ENCODE data around the gene PDHB. TPM values are rescaled to one million over a fixed set of nuclear protein-coding genes. Genes with fewer than 3 reads are reported as not detected.

The PDHB gene
- polyA plus RNA-seq, 2 donors: 59.0 to 82.0 TPM

- WGBS, 2 donors: 58 to 66% methylated on average over 3 of the region's 3 CpGs
- H3K4me1 ChIP-seq (ENCODE audit: control insufficient read depth in 2 of 2, insufficient read depth in 2 of 2, low read length in 1 of 2): no peaks in the 10 kb centered on the region
These were observed 42.3 kb downstream of the PDHB start for GRCh38 chr3:58391156-58391865.

GRCh38 chr3:58388550-58389091, 45.0 kb downstream of the PDHB start:
- Histone ChIP-seq H3K36me3 (ENCODE audit: control insufficient read depth in 2 of 2, insufficient read depth in 2 of 2, low read length in 1 of 2) (no peaks in the 10 kb centered on the region), H3K27ac (ENCODE audit: low read depth in 2 of 2, low read length in 1 of 2) (no peak overlapping the region), H3K4me1 (ENCODE audit: control insufficient read depth in 2 of 2, insufficient read depth in 2 of 2, low read length in 1 of 2) (no peaks in the 10 kb centered on the region), H3K27me3 (ENCODE audit: control insufficient read depth in 1 of 2, insufficient read depth in 2 of 2, low read length in 2 of 2) (no peaks in the 10 kb centered on the region), H3K4me3 (ENCODE audit: low read depth in 1 of 2, low read length in 2 of 2) (no peak overlapping the region), H3K9me3 (ENCODE audit: control insufficient read depth in 2 of 2, insufficient read depth in 1 of 2, low read depth in 1 of 2, low read length in 1 of 2) (no peaks in the 10 kb centered on the region)

More at GRCh38 chr3:58391156-58391865, 42.3 kb downstream of the PDHB start:
- peak overlapping the region in 1 of 2 donors; percentile 26 for H3K27ac ChIP-seq (ENCODE audit: low read depth in 2 of 2, low read length in 1 of 2)
- peaks cover 0 to 3% of the 10 kb centered on the region in 2 donors for H3K36me3 ChIP-seq (ENCODE audit: control insufficient read depth in 2 of 2, insufficient read depth in 2 of 2, low read length in 1 of 2)
- no peaks in the 10 kb centered on the region for H3K27me3 ChIP-seq (ENCODE audit: control insufficient read depth in 1 of 2, insufficient read depth in 2 of 2, low read length in 2 of 2)
- H3K4me3 ChIP-seq (ENCODE audit: low read depth in 1 of 2, low read length in 2 of 2): no peak overlapping the region
- no peaks in the 10 kb centered on the region for H3K9me3 ChIP-seq (ENCODE audit: control insufficient read depth in 2 of 2, insufficient read depth in 1 of 2, low read depth in 1 of 2, low read length in 1 of 2)

- WGBS, 2 donors: 71 to 75% methylated on average over 6 of the region's 6 CpGs
- Histone ChIP-seq H3K4me3 (ENCODE audit: low read depth in 1 of 2, low read length in 2 of 2) (no peak overlapping the region), H3K27ac (ENCODE audit: low read depth in 2 of 2, low read length in 1 of 2) (peak overlapping the region; percentile 16 to 29), H3K4me1 (ENCODE audit: control insufficient read depth in 2 of 2, insufficient read depth in 2 of 2, low read length in 1 of 2) (no peaks in the 10 kb centered on the region), H3K27me3 (ENCODE audit: control insufficient read depth in 1 of 2, insufficient read depth in 2 of 2, low read length in 2 of 2) (no peaks in the 10 kb centered on the region), H3K9me3 (ENCODE audit: control insufficient read depth in 2 of 2, insufficient read depth in 1 of 2, low read depth in 1 of 2, low read length in 1 of 2) (no peaks in the 10 kb centered on the region), H3K36me3 (ENCODE audit: control insufficient read depth in 2 of 2, insufficient read depth in 2 of 2, low read length in 1 of 2) (no peaks in the 10 kb centered on the region)
These were observed 45.7 kb downstream of the PDHB start for GRCh38 chr3:58387650-58388546.

- Histone ChIP-seq H3K27ac (ENCODE audit: low read depth in 2 of 2, low read length in 1 of 2) (peak overlapping the region in 1 of 2 donors; percentile 29), H3K9me3 (ENCODE audit: control insufficient read depth in 2 of 2, insufficient read depth in 1 of 2, low read depth in 1 of 2, low read length in 1 of 2) (no peaks in the 10 kb centered on the region), H3K36me3 (ENCODE audit: control insufficient read depth in 2 of 2, insufficient read depth in 2 of 2, low read length in 1 of 2) (no peaks in the 10 kb centered on the region), H3K4me1 (ENCODE audit: control insufficient read depth in 2 of 2, insufficient read depth in 2 of 2, low read length in 1 of 2) (no peaks in the 10 kb centered on the region), H3K27me3 (ENCODE audit: control insufficient read depth in 1 of 2, insufficient read depth in 2 of 2, low read length in 2 of 2) (no peaks in the 10 kb centered on the region), H3K4me3 (ENCODE audit: low read depth in 1 of 2, low read length in 2 of 2) (no peak overlapping the region)
- WGBS, 2 donors: 66 to 77% methylated on average over 3 of the region's 3 CpGs
These were observed 46.8 kb downstream of the PDHB start for GRCh38 chr3:58386626-58387365.

- H3K27me3 ChIP-seq (ENCODE audit: control insufficient read depth in 1 of 2, insufficient read depth in 2 of 2, low read length in 2 of 2): no peaks in the 10 kb centered on the region
- 64 to 81% methylated on average over 3 of the region's 3 CpGs for WGBS, 2 donors
- no peaks in the 10 kb centered on the region for H3K4me1 ChIP-seq (ENCODE audit: control insufficient read depth in 2 of 2, insufficient read depth in 2 of 2, low read length in 1 of 2)
- no peaks in the 10 kb centered on the region for H3K36me3 ChIP-seq (ENCODE audit: control insufficient read depth in 2 of 2, insufficient read depth in 2 of 2, low read length in 1 of 2)
- no peak overlapping the region for H3K4me3 ChIP-seq (ENCODE audit: low read depth in 1 of 2, low read length in 2 of 2)
- H3K9me3 ChIP-seq (ENCODE audit: control insufficient read depth in 2 of 2, insufficient read depth in 1 of 2, low read depth in 1 of 2, low read length in 1 of 2): no peaks in the 10 kb centered on the region
- no peak overlapping the region for H3K27ac ChIP-seq (ENCODE audit: low read depth in 2 of 2, low read length in 1 of 2)
These were observed 49.1 kb downstream of the PDHB start for GRCh38 chr3:58384381-58385090.

- no peaks in the 10 kb centered on the region for H3K9me3 ChIP-seq (ENCODE audit: control insufficient read depth in 2 of 2, insufficient read depth in 1 of 2, low read depth in 1 of 2, low read length in 1 of 2)
- 47 to 65% methylated on average over 4 of the region's 4 CpGs for WGBS, 2 donors
- H3K4me1 ChIP-seq (ENCODE audit: control insufficient read depth in 2 of 2, insufficient read depth in 2 of 2, low read length in 1 of 2): no peaks in the 10 kb centered on the region
- H3K4me3 ChIP-seq (ENCODE audit: low read depth in 1 of 2, low read length in 2 of 2): no peak overlapping the region
- no peaks in the 10 kb centered on the region for H3K36me3 ChIP-seq (ENCODE audit: control insufficient read depth in 2 of 2, insufficient read depth in 2 of 2, low read length in 1 of 2)
- H3K27ac ChIP-seq (ENCODE audit: low read depth in 2 of 2, low read length in 1 of 2): no peak overlapping the region
- H3K27me3 ChIP-seq (ENCODE audit: control insufficient read depth in 1 of 2, insufficient read depth in 2 of 2, low read length in 2 of 2): no peaks in the 10 kb centered on the region
These were observed 49.7 kb downstream of the PDHB start for GRCh38 chr3:58383904-58384303.

- H3K9me3 ChIP-seq (ENCODE audit: control insufficient read depth in 2 of 2, insufficient read depth in 1 of 2, low read depth in 1 of 2, low read length in 1 of 2): no peaks in the 10 kb centered on the region
- H3K27me3 ChIP-seq (ENCODE audit: control insufficient read depth in 1 of 2, insufficient read depth in 2 of 2, low read length in 2 of 2): no peaks in the 10 kb centered on the region
- 46 to 76% methylated on average over 2 of the region's 2 CpGs for WGBS, 2 donors
- H3K27ac ChIP-seq (ENCODE audit: low read depth in 2 of 2, low read length in 1 of 2): no peak overlapping the region
- no peaks in the 10 kb centered on the region for H3K4me1 ChIP-seq (ENCODE audit: control insufficient read depth in 2 of 2, insufficient read depth in 2 of 2, low read length in 1 of 2)
- H3K4me3 ChIP-seq (ENCODE audit: low read depth in 1 of 2, low read length in 2 of 2): no peak overlapping the region
- no peaks in the 10 kb centered on the region for H3K36me3 ChIP-seq (ENCODE audit: control insufficient read depth in 2 of 2, insufficient read depth in 2 of 2, low read length in 1 of 2)
These were observed 50.2 kb downstream of the PDHB start for GRCh38 chr3:58383476-58383875.

- Histone ChIP-seq H3K27me3 (ENCODE audit: control insufficient read depth in 1 of 2, insufficient read depth in 2 of 2, low read length in 2 of 2) (no peaks in the 10 kb centered on the region), H3K36me3 (ENCODE audit: control insufficient read depth in 2 of 2, insufficient read depth in 2 of 2, low read length in 1 of 2) (no peaks in the 10 kb centered on the region), H3K27ac (ENCODE audit: low read depth in 2 of 2, low read length in 1 of 2) (no peak overlapping the region), H3K4me3 (ENCODE audit: low read depth in 1 of 2, low read length in 2 of 2) (no peak overlapping the region), H3K9me3 (ENCODE audit: control insufficient read depth in 2 of 2, insufficient read depth in 1 of 2, low read depth in 1 of 2, low read length in 1 of 2) (no peaks in the 10 kb centered on the region), H3K4me1 (ENCODE audit: control insufficient read depth in 2 of 2, insufficient read depth in 2 of 2, low read length in 1 of 2) (no peaks in the 10 kb centered on the region)
- 89 to 91% methylated on average over 4 of the region's 4 CpGs for WGBS, 2 donors
These were observed 54.1 kb downstream of the PDHB start for GRCh38 chr3:58379351-58380073.

All from esophagus (tissue), 2 donors.